HG03175 (cell line): Measurements from ENCODE around the gene RGPD3.

Experiments used
- ATAC-seq: cut with Tn5 transposase; IDR thresholded peaks from one replicate; pipeline ENCODE4 v1.9.1; 2021; ENCODE audit warnings: mild to moderate bottlenecking, moderate library complexity; ENCODE audit not compliant: unreplicated experiment

RGPD3 gene

DNA sequence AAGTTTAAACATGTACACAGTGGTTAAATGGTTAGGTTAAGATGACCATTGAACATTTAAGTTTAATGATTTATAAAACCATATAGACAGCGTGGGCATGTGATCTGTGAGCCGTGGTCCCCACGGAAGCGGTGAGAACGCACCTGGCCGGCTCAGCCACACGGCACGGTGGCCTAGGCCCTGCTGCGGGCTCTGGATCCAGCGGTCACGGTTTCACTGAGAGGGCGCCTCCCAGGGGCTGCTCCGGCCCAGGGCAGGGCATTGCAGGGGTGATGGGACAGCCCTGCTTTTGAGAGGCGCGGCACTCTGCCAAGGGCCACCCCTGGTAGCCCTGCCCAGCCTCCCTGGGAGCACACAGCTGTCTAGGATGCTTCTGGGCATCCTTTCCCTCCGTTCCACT, 124.9 kb downstream of the RGPD3 start:
- ATAC-seq, result no peak

DNA sequence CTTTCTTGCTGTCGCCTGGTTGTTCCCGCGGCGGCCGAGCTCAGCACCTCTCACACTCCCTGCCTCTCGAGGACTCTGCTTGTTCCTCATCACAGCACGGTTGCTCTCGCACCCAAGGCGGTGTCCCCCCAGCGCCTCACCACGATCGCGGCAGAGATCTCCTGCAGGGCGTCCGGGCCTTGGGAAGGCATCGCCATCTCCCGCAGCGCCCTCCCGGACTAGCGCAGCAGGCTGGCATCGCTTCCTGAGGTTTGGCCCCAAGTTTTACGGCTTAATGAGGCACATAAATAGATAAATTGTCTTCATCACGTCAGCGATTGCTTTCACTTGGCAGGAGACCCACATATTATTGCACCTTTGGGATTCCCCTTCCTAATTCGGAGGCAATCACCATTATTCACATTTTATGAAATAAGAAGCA, 125.4 kb downstream of the RGPD3 start:
- ATAC-seq, result no peak

DNA sequence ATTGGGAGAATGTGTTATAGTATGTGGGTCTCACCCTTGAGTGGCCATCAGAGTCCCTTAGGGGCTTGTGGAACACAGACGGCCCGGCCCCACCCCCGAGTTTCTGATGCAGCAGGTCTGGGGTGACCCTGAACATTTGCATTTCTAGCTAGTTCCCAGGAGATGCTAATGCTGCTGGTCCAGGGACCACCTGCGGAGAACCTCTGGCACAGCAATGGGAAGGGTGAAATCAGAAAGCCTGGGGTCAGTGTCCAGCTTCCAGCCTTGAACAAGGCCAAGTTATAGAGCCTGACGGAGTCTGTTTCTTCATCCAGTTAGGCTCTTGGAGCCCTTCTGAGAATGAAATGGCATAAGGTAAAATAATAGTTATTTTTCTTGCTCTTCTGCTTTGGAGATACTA, 126.5 kb downstream of the RGPD3 start:
- no peak for ATAC-seq
